Activated CD4-positive, alpha-beta T cell treated with anti-CD3 and anti-CD28 coated beads, Interleukin-2, amount 10 ng/mL, durations not matched to agents 7 days and 5 days (primary cell): ENCODE data around the gene CCDC78. TPM values are rescaled to one million over a fixed set of nuclear protein-coding genes. Genes with fewer than 3 reads are reported as not detected.
A peak's percentile ranks its signal among the peaks of the same experiment; 100 is the strongest.

Source experiments
- CTCF ChIA-PET: fragments of 350-600 bp; sonication (Branson Sonifier 250); formaldehyde crosslinking; loops from one replicate; lab custom pipeline; 2021; ENCODE audit warnings: antibody characterized with exemption; lab: Charles Lee
- POLR2A ChIA-PET: fragments of 350-600 bp; sonication (Branson Sonifier 250); formaldehyde crosslinking; loops from one replicate; lab custom pipeline; 2021; ENCODE audit warnings: antibody characterized with exemption; lab: Charles Lee
- DNase-seq: peaks from one replicate; pipeline ENCODE4 v3.0.0-alpha.2; 2020
- H3K27ac Mint-ChIP-seq: one replicate; pipeline ENCODE4 v1.8.0; 2021; ENCODE audit warnings: mild to moderate bottlenecking, moderate library complexity, mixed read lengths
- H3K27me3 Mint-ChIP-seq: one replicate; pipeline ENCODE4 v1.8.0; 2021; ENCODE audit warnings: mixed read lengths
- H3K36me3 Mint-ChIP-seq: one replicate; pipeline ENCODE4 v1.8.0; 2021; ENCODE audit warnings: low read depth, mixed read lengths
- H3K4me1 Mint-ChIP-seq: one replicate; pipeline ENCODE4 v1.8.0; 2021; ENCODE audit warnings: mixed read lengths
- H3K4me3 Mint-ChIP-seq: one replicate; pipeline ENCODE4 v1.8.0; 2021; ENCODE audit warnings: mild to moderate bottlenecking, moderate library complexity, mixed read lengths
- H3K9me3 Mint-ChIP-seq: one replicate; pipeline ENCODE4 v1.8.0; 2021; ENCODE audit warnings: mixed read lengths
- total RNA-seq, 2 experiments: library from RNA; stranded (reverse); gene quantifications; one replicate each; pipeline ENCODE4 v1.2.3, GENCODE V29; 2021

CCDC78 gene
- total RNA-seq, 2 experiments from 2014 or later: 1.6 to 2.3 TPM

DNA sequence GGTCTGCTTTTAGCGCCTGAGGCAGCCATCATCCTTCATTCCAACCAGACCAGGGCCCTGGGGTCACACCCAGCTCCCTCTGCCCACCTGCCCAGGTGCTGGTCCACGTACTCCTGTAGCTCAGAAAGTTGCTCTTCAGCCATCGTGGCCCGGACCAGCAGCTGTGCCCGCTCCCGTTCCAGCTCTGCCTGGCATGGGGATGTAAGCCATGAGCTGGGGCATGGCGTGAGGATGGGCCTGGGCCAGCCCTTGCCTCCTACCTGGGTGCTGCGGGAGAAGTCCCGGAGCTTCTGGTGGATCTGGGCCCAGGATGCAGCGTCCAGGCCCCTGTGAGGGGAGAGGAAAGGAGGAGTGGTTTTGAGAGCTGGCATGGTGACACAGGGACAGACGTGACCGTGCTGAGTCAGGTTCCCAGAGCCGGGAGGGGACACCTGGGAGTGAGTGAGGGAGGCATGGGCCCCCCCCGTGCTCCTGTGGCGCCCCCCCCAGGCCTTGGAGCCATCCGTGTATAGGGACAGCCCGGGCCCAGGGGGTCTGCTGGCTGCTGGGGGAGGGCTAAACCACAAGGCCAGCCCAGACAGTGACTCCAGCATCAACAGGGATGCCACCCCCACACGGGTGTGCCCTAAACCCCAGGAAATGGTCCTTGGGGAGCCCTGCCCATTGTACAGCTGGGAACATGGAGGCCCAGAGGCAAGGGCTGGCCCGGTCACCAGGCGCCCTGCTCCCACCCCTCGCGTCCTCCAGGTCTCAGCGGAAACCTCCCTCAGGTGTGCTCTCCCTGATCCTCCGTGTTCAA is 3.2 kb downstream of the CCDC78 start:
- H3K4me3 Mint-ChIP-seq: no peak overlapping the region
- peaks cover 12% of the 10 kb centered on the region for H3K4me1 Mint-ChIP-seq
- POLR2A ChIA-PET: no interaction called here

GRCh38 chr16:721765-722540 is 4.3 kb downstream of the CCDC78 start:
- POLR2A ChIA-PET: interaction anchor here (0.5 to 1.1 kb wide), 3 partner anchors 27 to 1328 kb away, joined by 3 to 6 read pairs (median 4); no protein-coding TSS in a partner anchor
- no peak overlapping the region for H3K27ac Mint-ChIP-seq
- H3K27me3 Mint-ChIP-seq: peaks cover 2% of the 10 kb centered on the region
- no peaks in the 10 kb centered on the region for H3K9me3 Mint-ChIP-seq
- CTCF ChIA-PET: interaction anchor here (0.7 to 2.2 kb wide), 8 partner anchors 8 to 66 kb away, joined by 3 to 9 read pairs (median 4); partner anchors contain the start of genes CHTF18, CIAO3 and RPUSD1
- H3K36me3 Mint-ChIP-seq: no peaks in the 10 kb centered on the region
- H3K4me3 Mint-ChIP-seq: peak overlapping the region; percentile 32
- peaks cover 12% of the 10 kb centered on the region for H3K4me1 Mint-ChIP-seq
- DNase-seq: no peak

More for the DNA sequence above, 3.2 kb downstream of the CCDC78 start:
- Mint-ChIP-seq H3K36me3 (no peaks in the 10 kb centered on the region), H3K27ac (peak overlapping the region; percentile 19), H3K9me3 (no peaks in the 10 kb centered on the region), H3K27me3 (peaks cover 2% of the 10 kb centered on the region)
- no peak for DNase-seq
- CTCF ChIA-PET: interaction anchor here (0.7 to 2.1 kb wide), 3 partner anchors 9 to 28 kb away, joined by 3 to 8 read pairs (median 4); partner anchors contain the start of gene CIAO3

DNA sequence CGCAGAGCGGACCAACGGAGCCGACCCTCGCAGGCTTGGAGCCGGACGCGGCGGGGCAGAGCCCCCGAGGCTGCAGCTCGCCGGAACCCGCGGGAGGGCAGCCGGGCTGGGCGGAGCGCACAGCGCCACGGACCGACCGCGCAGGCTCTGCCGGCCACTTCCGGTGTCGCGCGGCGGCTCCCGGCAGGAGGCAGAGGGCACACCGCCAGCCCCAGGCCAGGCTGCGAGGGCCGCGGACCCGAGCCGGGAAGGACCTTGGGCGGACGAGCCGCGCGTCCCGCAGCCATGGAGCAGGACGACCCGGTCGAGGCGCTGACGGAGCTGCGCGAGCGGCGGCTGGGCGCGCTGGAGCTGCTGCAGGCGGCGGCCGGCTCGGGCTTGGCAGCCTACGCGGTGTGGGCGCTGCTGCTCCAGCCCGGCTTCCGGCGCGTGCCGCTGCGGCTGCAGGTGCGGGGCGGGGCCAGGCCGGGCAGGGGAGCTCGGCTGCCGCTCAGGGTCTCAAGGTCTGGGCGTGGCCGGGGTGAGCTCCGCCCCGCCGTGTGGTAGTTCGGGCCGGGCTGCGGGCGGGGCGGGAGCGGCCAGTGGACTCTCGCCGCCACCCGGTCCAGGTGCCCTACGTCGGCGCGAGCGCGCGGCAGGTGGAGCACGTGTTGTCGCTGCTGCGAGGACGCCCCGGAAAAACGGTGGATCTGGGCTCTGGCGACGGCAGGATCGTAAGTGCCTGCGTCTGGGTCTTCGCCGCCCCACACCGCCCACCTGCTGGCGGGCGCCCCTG is 5.1 kb downstream of the CCDC78 start, which contains the start of gene ANTKMT:
TSS of gene ANTKMT (plus strand) at position 157 of the 775 bp plus-strand sequence. CDS start at position 286, 129 bp downstream.
- H3K9me3 Mint-ChIP-seq: no peaks in the 10 kb centered on the region
- peak within 1 kb of the TSS; percentile 68 for H3K4me3 Mint-ChIP-seq
- peaks cover 14% of the 10 kb centered on the region for H3K4me1 Mint-ChIP-seq
- H3K27ac Mint-ChIP-seq: peak within 1 kb of the TSS; percentile 76
- ChIA-PET POLR2A (interaction anchor here (0.8 to 1.1 kb wide), 3 partner anchors 26 to 85 kb away, joined by 3 to 4 read pairs (median 3); partner anchors contain the start of gene METTL26), CTCF (interaction anchor here (0.6 to 2.2 kb wide), 7 partner anchors 9 to 895 kb away, joined by 3 to 9 read pairs (median 4); partner anchors contain the start of genes CHTF18, CIAO3 and RPUSD1)
- DNase-seq: peak; percentile 68
- H3K27me3 Mint-ChIP-seq: peaks cover 6% of the 10 kb centered on the region
- H3K36me3 Mint-ChIP-seq: no peaks in the 10 kb centered on the region

DNA sequence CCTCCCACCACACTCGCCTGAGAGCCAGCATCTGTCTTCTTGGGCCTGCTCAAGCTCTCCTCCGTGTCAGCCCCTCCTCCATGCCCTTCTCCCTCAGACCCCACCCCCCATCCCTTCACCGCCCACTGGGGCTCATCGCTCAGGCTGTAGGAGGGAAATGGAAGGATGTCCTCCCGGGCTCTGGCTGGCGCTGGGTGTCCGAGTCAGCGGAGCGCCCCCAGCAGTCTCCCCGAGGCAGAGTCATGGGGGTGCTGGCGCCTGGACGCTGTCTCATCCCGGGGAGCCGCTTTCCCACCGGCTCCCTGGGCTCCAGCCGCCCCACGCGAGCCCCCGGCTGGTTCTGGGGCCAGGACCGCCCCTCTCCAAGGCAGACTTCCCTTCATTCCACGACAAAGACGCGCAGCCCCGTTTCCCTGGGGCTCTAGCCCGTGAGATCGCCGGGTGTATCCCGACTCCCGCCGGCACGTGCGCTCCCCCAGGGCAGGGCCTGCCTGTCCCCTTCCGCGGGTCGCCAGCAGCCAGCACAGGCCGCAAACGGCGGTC is 5.7 kb downstream of the CCDC78 start:
- H3K4me1 Mint-ChIP-seq: peaks cover 14% of the 10 kb centered on the region

GRCh38 chr16:719815-720446 is 6.3 kb downstream of the CCDC78 start:
- Mint-ChIP-seq H3K9me3 (no peaks in the 10 kb centered on the region), H3K27ac (peak overlapping the region; percentile 76), H3K36me3 (no peaks in the 10 kb centered on the region), H3K4me1 (peaks cover 14% of the 10 kb centered on the region), H3K4me3 (peak overlapping the region; percentile 68), H3K27me3 (peaks cover 10% of the 10 kb centered on the region)
- ChIA-PET CTCF (interaction anchor here (0.6 to 2.2 kb wide), 5 partner anchors 8 to 897 kb away, joined by 3 to 9 read pairs (median 5); partner anchors contain the start of gene CIAO3), POLR2A (interaction anchor here (1.0 kb wide), 1 partner anchor 84 kb away, joined by 3 read pairs; the partner anchor contains the start of gene METTL26)
- DNase-seq: no peak

More for the DNA sequence above, 5.7 kb downstream of the CCDC78 start:
- peaks cover 10% of the 10 kb centered on the region for H3K27me3 Mint-ChIP-seq
- POLR2A ChIA-PET: interaction anchor here (1.0 kb wide), 1 partner anchor 84 kb away, joined by 3 read pairs; the partner anchor contains the start of gene METTL26
- peak; percentile 39 for DNase-seq
- H3K4me3 Mint-ChIP-seq: peak overlapping the region; percentile 68
- no peaks in the 10 kb centered on the region for H3K9me3 Mint-ChIP-seq
- H3K27ac Mint-ChIP-seq: peak overlapping the region; percentile 76
- CTCF ChIA-PET: interaction anchor here (0.6 to 2.2 kb wide), 7 partner anchors 8 to 896 kb away, joined by 3 to 9 read pairs (median 5); partner anchors contain the start of genes CHTF18, CIAO3 and RPUSD1
- H3K36me3 Mint-ChIP-seq: no peaks in the 10 kb centered on the region

GRCh38 chr16:718922-719321 is 7.3 kb downstream of the CCDC78 start:
- ChIA-PET CTCF (interaction anchor here (1.9 kb wide), 1 partner anchor 17 kb away, joined by 9 read pairs; no protein-coding TSS in a partner anchor), POLR2A (no interaction called here)
- Mint-ChIP-seq H3K4me3 (no peak overlapping the region), H3K36me3 (no peaks in the 10 kb centered on the region), H3K9me3 (no peaks in the 10 kb centered on the region), H3K27ac (no peak overlapping the region), H3K27me3 (peaks cover 12% of the 10 kb centered on the region), H3K4me1 (peaks cover 16% of the 10 kb centered on the region)
- no peak for DNase-seq

DNA sequence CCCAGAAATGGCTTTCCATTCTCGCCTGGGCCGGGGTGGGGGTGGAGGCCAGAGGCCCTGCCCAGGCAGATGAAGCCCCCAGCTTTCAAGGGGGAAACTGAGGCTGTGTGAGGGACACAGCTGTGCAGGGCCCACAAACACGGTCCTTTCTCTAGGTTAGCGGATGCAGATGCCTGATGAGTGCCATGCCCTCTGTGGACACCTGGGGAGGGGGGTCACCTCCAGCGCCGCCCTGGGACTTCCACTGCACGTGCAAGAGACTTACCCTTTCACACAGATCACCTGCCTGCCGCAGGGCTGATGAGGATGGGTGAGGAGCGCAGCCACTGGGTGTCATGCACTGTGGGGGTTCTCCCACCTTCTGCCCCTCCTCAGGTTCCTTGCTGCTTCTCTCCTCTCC is 7.9 kb downstream of the CCDC78 start:
- no peak overlapping the region for H3K4me3 Mint-ChIP-seq
- no peak overlapping the region for H3K27ac Mint-ChIP-seq
- peaks cover 17% of the 10 kb centered on the region for H3K4me1 Mint-ChIP-seq
- no peak for DNase-seq
- CTCF ChIA-PET: no interaction called here
- peaks cover 16% of the 10 kb centered on the region for H3K27me3 Mint-ChIP-seq
- H3K9me3 Mint-ChIP-seq: no peaks in the 10 kb centered on the region
- POLR2A ChIA-PET: no interaction called here
- H3K36me3 Mint-ChIP-seq: no peaks in the 10 kb centered on the region

- H3K4me3 Mint-ChIP-seq: no peak overlapping the region
Measured at GRCh38 chr16:717450-718245, 8.6 kb downstream of the CCDC78 start.

GRCh38 chr16:716768-717325 is 9.4 kb downstream of the CCDC78 start:
- no peaks in the 10 kb centered on the region for H3K36me3 Mint-ChIP-seq
- no peak for DNase-seq
- H3K27ac Mint-ChIP-seq: no peak overlapping the region
- peaks cover 21% of the 10 kb centered on the region for H3K27me3 Mint-ChIP-seq
- no peaks in the 10 kb centered on the region for H3K9me3 Mint-ChIP-seq
- H3K4me1 Mint-ChIP-seq: peaks cover 18% of the 10 kb centered on the region
- ChIA-PET POLR2A (no interaction called here), CTCF (interaction anchor here (1.3 to 1.6 kb wide), 4 partner anchors 9 to 69 kb away, joined by 4 to 7 read pairs (median 4); partner anchors contain the start of gene CCDC78)
- H3K4me3 Mint-ChIP-seq: no peak overlapping the region

More at GRCh38 chr16:717450-718245, 8.6 kb downstream of the CCDC78 start:
- H3K27ac Mint-ChIP-seq: no peak overlapping the region
- ChIA-PET POLR2A (no interaction called here), CTCF (interaction anchor here (1.6 kb wide), 1 partner anchor 68 kb away, joined by 7 read pairs; no protein-coding TSS in a partner anchor)
- H3K4me1 Mint-ChIP-seq: peaks cover 19% of the 10 kb centered on the region
- H3K36me3 Mint-ChIP-seq: no peaks in the 10 kb centered on the region
- no peak for DNase-seq
- peaks cover 19% of the 10 kb centered on the region for H3K27me3 Mint-ChIP-seq
- no peaks in the 10 kb centered on the region for H3K9me3 Mint-ChIP-seq

DNA sequence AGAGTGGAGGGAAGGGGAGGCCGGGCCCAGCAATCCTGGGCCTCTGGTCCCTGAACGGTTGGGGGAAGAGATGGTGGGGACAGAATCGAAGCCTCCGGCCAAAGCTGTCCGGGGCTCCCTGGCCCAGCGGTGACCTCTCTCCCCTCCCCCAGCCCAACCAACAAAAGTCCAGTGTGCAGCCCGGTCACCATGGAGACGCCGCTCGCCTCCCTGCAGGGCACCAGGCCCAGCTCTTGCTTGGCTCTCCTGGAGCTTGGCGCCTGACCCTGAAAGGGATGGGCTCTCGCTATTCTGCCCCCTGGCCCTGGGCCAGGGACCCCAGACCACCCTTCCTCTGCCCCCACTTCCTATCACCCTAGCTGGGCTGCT is 10.1 kb downstream of the CCDC78 start:
- no peak for DNase-seq
- ChIA-PET CTCF (interaction anchor here (0.9 to 1.6 kb wide), 6 partner anchors 10 to 70 kb away, joined by 3 to 7 read pairs (median 4); partner anchors contain the start of genes CCDC78 and CIAO3), POLR2A (no interaction called here)
- H3K36me3 Mint-ChIP-seq: no peaks in the 10 kb centered on the region
- peaks cover 23% of the 10 kb centered on the region for H3K27me3 Mint-ChIP-seq
- peak overlapping the region; percentile 25 for H3K4me3 Mint-ChIP-seq
- peaks cover 17% of the 10 kb centered on the region for H3K4me1 Mint-ChIP-seq
- H3K27ac Mint-ChIP-seq: no peak overlapping the region
- H3K9me3 Mint-ChIP-seq: no peaks in the 10 kb centered on the region
